ENCODE measurements around the gene LTA. TPM values are rescaled to one million over a fixed set of nuclear protein-coding genes. Genes with fewer than 3 reads are reported as not detected.

LTA gene
- total RNA-seq, 3 donors from 2014 or later, result 0.29 TPM; not detected in 2

DNA sequence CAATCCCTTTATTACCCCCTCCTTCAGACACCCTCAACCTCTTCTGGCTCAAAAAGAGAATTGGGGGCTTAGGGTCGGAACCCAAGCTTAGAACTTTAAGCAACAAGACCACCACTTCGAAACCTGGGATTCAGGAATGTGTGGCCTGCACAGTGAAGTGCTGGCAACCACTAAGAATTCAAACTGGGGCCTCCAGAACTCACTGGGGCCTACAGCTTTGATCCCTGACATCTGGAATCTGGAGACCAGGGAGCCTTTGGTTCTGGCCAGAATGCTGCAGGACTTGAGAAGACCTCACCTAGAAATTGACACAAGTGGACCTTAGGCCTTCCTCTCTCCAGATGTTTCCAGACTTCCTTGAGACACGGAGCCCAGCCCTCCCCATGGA lies 5.5 kb downstream of the LTA start:
- Histone ChIP-seq H3K4me3 (no peak overlapping the region), H3K36me3 (no peaks in the 10 kb centered on the region), H3K27me3 (no peaks in the 10 kb centered on the region), H3K4me1 (no peaks in the 10 kb centered on the region), H3K27ac (no peak overlapping the region), H3K9me3 (no peaks in the 10 kb centered on the region)
- no peak for DNase-seq (ENCODE audit: low spot score in 2 of 2)
- TF ChIP-seq POLR2AphosphoS5 (IDR thresholded peaks at IDR 0.05) (no peak), POLR2A (IDR thresholded peaks at IDR 0.05) (no peak)
- TF ChIP-seq, protein P1, sequence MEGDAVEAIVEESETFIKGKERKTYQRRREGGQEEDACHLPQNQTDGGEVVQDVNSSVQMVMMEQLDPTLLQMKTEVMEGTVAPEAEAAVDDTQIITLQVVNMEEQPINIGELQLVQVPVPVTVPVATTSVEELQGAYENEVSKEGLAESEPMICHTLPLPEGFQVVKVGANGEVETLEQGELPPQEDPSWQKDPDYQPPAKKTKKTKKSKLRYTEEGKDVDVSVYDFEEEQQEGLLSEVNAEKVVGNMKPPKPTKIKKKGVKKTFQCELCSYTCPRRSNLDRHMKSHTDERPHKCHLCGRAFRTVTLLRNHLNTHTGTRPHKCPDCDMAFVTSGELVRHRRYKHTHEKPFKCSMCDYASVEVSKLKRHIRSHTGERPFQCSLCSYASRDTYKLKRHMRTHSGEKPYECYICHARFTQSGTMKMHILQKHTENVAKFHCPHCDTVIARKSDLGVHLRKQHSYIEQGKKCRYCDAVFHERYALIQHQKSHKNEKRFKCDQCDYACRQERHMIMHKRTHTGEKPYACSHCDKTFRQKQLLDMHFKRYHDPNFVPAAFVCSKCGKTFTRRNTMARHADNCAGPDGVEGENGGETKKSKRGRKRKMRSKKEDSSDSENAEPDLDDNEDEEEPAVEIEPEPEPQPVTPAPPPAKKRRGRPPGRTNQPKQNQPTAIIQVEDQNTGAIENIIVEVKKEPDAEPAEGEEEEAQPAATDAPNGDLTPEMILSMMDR (IDR thresholded peaks at IDR 0.05), result no peak
- intact Hi-C loops (cut with DNase I; ENCODE audit: low total_unique reads), result no loop called here

GRCh38 chr6:31578184-31579118 lies 6.4 kb downstream of the LTA start:
- Histone ChIP-seq H3K4me3 (no peak overlapping the region), H3K27me3 (no peaks in the 10 kb centered on the region), H3K4me1 (no peaks in the 10 kb centered on the region), H3K36me3 (no peaks in the 10 kb centered on the region), H3K9me3 (no peaks in the 10 kb centered on the region), H3K27ac (no peak overlapping the region)
- intact Hi-C loops (cut with DNase I; ENCODE audit: low total_unique reads), result no loop called here
- DNase-seq (ENCODE audit: low spot score in 2 of 2), result no peak
- TF ChIP-seq, protein P1 (IDR thresholded peaks at IDR 0.05), result no peak
- TF ChIP-seq POLR2A (IDR thresholded peaks at IDR 0.05) (no peak), POLR2AphosphoS5 (IDR thresholded peaks at IDR 0.05) (no peak)

- Histone ChIP-seq H3K27me3 (no peaks in the 10 kb centered on the region), H3K9me3 (no peaks in the 10 kb centered on the region), H3K4me3 (no peak overlapping the region), H3K36me3 (no peaks in the 10 kb centered on the region), H3K27ac (no peak overlapping the region), H3K4me1 (no peaks in the 10 kb centered on the region)
- no peak for DNase-seq (ENCODE audit: low spot score in 2 of 2)
- intact Hi-C loops (cut with DNase I; ENCODE audit: low total_unique reads), result no loop called here
- no peak for TF ChIP-seq POLR2AphosphoS5 (IDR thresholded peaks at IDR 0.05)
- TF ChIP-seq, protein P1 (IDR thresholded peaks at IDR 0.05), result no peak
- TF ChIP-seq POLR2A (IDR thresholded peaks at IDR 0.05), result no peak
Observed at GRCh38 chr6:31579119-31579505, 7.0 kb downstream of the LTA start.

- DNase-seq (ENCODE audit: low spot score in 2 of 2), result no peak
- Histone ChIP-seq H3K36me3 (no peaks in the 10 kb centered on the region), H3K4me3 (peak overlapping the region in 1 of 3 donors; percentile 76), H3K9me3 (no peaks in the 10 kb centered on the region), H3K27me3 (no peaks in the 10 kb centered on the region), H3K27ac (no peak overlapping the region), H3K4me1 (no peaks in the 10 kb centered on the region)
- intact Hi-C loops (cut with DNase I; ENCODE audit: low total_unique reads), result no loop called here
- TF ChIP-seq, protein P1 (IDR thresholded peaks at IDR 0.05), result no peak
- TF ChIP-seq POLR2A (IDR thresholded peaks at IDR 0.05) (no peak), POLR2AphosphoS5 (IDR thresholded peaks at IDR 0.05) (no peak)
Observed at GRCh38 chr6:31579546-31580437, 7.7 kb downstream of the LTA start.

GRCh38 chr6:31580438-31580740 lies 8.3 kb downstream of the LTA start:
- no peaks in the 10 kb centered on the region for H3K9me3 ChIP-seq
- no peaks in the 10 kb centered on the region for H3K27me3 ChIP-seq
- peak overlapping the region; percentile 73 to 80 for H3K27ac ChIP-seq
- H3K4me3 ChIP-seq, result peak overlapping the region; percentile 64 to 76 (median 76)
- DNase-seq (ENCODE audit: low spot score in 2 of 2), result no peak
- intact Hi-C loops (cut with DNase I; ENCODE audit: low total_unique reads), result no loop called here
- H3K4me1 ChIP-seq, result no peaks in the 10 kb centered on the region
- no peaks in the 10 kb centered on the region for H3K36me3 ChIP-seq
- TF ChIP-seq POLR2A (IDR thresholded peaks at IDR 0.05), result no peak
- no peak for TF ChIP-seq POLR2AphosphoS5 (IDR thresholded peaks at IDR 0.05)
- TF ChIP-seq, protein P1 (IDR thresholded peaks at IDR 0.05), result no peak
